Forelimb muscle (tissue), 1 donor: Measurements from ENCODE around the gene SCAPER. TPM values are rescaled to one million over a fixed set of nuclear protein-coding genes. Genes with fewer than 3 reads are reported as not detected.
"Not testable (repeated sequence)": the region's sequence is repeated elsewhere in the genome, so short reads cannot be mapped to it uniquely, and the experiment has no call there.

Experiments
- DNase-seq: peaks from one replicate; pipeline ENCODE4 v3.0.0-alpha.2; 2013; ENCODE audit warnings: low read depth
- polyA plus RNA-seq: library from polyadenylated mRNA; unstranded; fragments of 120-200 nt; gene quantifications from one replicate; pipeline ENCODE4 v1.2.1, GENCODE V29; 2013; ENCODE audit not compliant: insufficient read length

Gene SCAPER
- polyA plus RNA-seq, 1 donor: 74.1 TPM

GRCh38 chr15:76483752-76484151 is 421.4 kb downstream of the SCAPER start:
- no peak for DNase-seq

- DNase-seq: no peak
Measured at GRCh38 chr15:76483018-76483417, 422.1 kb downstream of the SCAPER start.

GRCh38 chr15:76480267-76480666 is 424.9 kb downstream of the SCAPER start:
- no peak for DNase-seq

GRCh38 chr15:76470691-76471090 is 434.4 kb downstream of the SCAPER start:
- DNase-seq: no peak

- no peak for DNase-seq
Measured at GRCh38 chr15:76468722-76469121, 436.4 kb downstream of the SCAPER start.

GRCh38 chr15:76467136-76467535 is 438.0 kb downstream of the SCAPER start:
- DNase-seq: no peak

GRCh38 chr15:76465728-76466127 is 439.4 kb downstream of the SCAPER start:
- DNase-seq: no peak

GRCh38 chr15:76464247-76464646 is 440.9 kb downstream of the SCAPER start:
- DNase-seq: no peak

GRCh38 chr15:76460871-76461270 is 444.3 kb downstream of the SCAPER start:
- no peak for DNase-seq

- DNase-seq: no peak
Measured at GRCh38 chr15:76460347-76460746, 444.8 kb downstream of the SCAPER start.

GRCh38 chr15:76451540-76451939 is 453.6 kb downstream of the SCAPER start:
- no peak for DNase-seq

- no peak for DNase-seq
Measured at GRCh38 chr15:76449455-76449854, 455.7 kb downstream of the SCAPER start.

GRCh38 chr15:76448755-76449154 is 456.4 kb downstream of the SCAPER start:
- DNase-seq: no peak

GRCh38 chr15:76447728-76448441 is 457.3 kb downstream of the SCAPER start:
- no peak for DNase-seq

GRCh38 chr15:76440441-76440840 is 464.7 kb downstream of the SCAPER start:
- no peak for DNase-seq

- no peak for DNase-seq
Measured at GRCh38 chr15:76439542-76439941, 465.6 kb downstream of the SCAPER start.

- no peak for DNase-seq
Measured at GRCh38 chr15:76433798-76434400, 471.2 kb downstream of the SCAPER start.

- not testable (repeated sequence) for DNase-seq
Measured at GRCh38 chr15:76433036-76433435, 472.1 kb downstream of the SCAPER start.

- DNase-seq: no peak
Measured at GRCh38 chr15:76432604-76433003, 472.5 kb downstream of the SCAPER start.

- no peak for DNase-seq
Measured at GRCh38 chr15:76431971-76432370, 473.2 kb downstream of the SCAPER start.

GRCh38 chr15:76430711-76431110 is 474.4 kb downstream of the SCAPER start:
- not testable (repeated sequence) for DNase-seq

GRCh38 chr15:76429661-76430060 is 475.5 kb downstream of the SCAPER start:
- no peak for DNase-seq

- no peak for DNase-seq
Measured at GRCh38 chr15:76426941-76427340, 478.2 kb downstream of the SCAPER start.
